Mammary epithelial cell (primary cell): ENCODE results near the gene TEX101.

Experiments used
- EZH2 ChIP-seq: IDR thresholded peaks from 2 replicates; pipeline ENCODE4 v1.6.1; 2012; ENCODE audit warnings: low read length, inconsistent platforms, borderline replicate concordance
- TF ChIP-seq, protein P1 (sequence below), 2 donors: IDR thresholded peaks in 1 of 2; conservative IDR thresholded peaks in 1 of 2; 2 replicates each; pipeline ENCODE4 v1.5.1; 2011 to 2012; ENCODE audit warnings: inconsistent platforms in 2 of 2, low read length in 2 of 2, mild to moderate bottlenecking in 2 of 2, control low read depth in 1 of 2, low read depth in 1 of 2; ENCODE audit not compliant: insufficient read depth in 1 of 2; ENCODE audit errors: extremely low read depth in 1 of 2

GRCh38 chr19:43420954-43421353 is 6.3 kb downstream of the TEX101 start:
- no peak for TF ChIP-seq EZH2
- TF ChIP-seq, protein P1, sequence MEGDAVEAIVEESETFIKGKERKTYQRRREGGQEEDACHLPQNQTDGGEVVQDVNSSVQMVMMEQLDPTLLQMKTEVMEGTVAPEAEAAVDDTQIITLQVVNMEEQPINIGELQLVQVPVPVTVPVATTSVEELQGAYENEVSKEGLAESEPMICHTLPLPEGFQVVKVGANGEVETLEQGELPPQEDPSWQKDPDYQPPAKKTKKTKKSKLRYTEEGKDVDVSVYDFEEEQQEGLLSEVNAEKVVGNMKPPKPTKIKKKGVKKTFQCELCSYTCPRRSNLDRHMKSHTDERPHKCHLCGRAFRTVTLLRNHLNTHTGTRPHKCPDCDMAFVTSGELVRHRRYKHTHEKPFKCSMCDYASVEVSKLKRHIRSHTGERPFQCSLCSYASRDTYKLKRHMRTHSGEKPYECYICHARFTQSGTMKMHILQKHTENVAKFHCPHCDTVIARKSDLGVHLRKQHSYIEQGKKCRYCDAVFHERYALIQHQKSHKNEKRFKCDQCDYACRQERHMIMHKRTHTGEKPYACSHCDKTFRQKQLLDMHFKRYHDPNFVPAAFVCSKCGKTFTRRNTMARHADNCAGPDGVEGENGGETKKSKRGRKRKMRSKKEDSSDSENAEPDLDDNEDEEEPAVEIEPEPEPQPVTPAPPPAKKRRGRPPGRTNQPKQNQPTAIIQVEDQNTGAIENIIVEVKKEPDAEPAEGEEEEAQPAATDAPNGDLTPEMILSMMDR (conservative IDR thresholded peaks at IDR 0.05 in 1 of 2, IDR thresholded peaks at IDR 0.05 in 1 of 2; ENCODE audit: extremely low read depth in 1 of 2, insufficient read depth in 1 of 2, low read depth in 1 of 2, low read length in 2 of 2): no peak
